ENCODE data around the gene KCNN4.

Gene KCNN4

GRCh38 chr19:43718627-43719377 lies 62.0 kb downstream of the KCNN4 start:
- no peak for DNase-seq (ENCODE audit: low read depth in 2 of 2)

Measured in stimulated activated CD4-positive, alpha-beta T cell treated with anti-CD3 and anti-CD28 coated beads, Interleukin-1b, Interleukin-23, amount 100 ng/mL, for 1 hour (primary cell).